ENCODE data around the gene CNTNAP5.

CNTNAP5 gene

DNA sequence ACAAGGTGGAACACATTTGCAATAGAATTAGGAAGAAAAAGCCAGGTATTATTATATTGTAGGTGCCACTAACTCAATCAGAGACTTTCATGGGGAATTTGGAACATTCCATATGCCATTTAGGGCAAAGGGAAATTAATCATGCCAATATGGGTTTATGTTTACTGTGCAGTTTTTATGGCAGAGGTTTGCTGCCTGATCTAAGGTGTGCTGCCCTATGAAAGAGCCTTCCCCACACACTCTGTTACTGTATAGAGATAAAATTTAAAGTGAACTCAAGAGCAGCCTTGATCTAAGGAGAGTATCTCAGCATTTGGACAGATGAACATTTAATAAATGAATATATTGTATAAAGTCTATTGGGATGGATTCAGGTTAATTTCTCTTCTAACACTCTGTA is 771.6 kb downstream of the CNTNAP5 start:
- no peak overlapping the region for H3K4me3 Mint-ChIP-seq
- H3K27me3 Mint-ChIP-seq, result no peaks in the 10 kb centered on the region
- H3K4me1 Mint-ChIP-seq (ENCODE audit: low read depth), result no peaks in the 10 kb centered on the region
- no peaks in the 10 kb centered on the region for H3K36me3 Mint-ChIP-seq (ENCODE audit: low read depth)
- no peak for DNase-seq
- H3K9me3 Mint-ChIP-seq, result peaks cover 8% of the 10 kb centered on the region
- no peak overlapping the region for H3K27ac Mint-ChIP-seq

DNA sequence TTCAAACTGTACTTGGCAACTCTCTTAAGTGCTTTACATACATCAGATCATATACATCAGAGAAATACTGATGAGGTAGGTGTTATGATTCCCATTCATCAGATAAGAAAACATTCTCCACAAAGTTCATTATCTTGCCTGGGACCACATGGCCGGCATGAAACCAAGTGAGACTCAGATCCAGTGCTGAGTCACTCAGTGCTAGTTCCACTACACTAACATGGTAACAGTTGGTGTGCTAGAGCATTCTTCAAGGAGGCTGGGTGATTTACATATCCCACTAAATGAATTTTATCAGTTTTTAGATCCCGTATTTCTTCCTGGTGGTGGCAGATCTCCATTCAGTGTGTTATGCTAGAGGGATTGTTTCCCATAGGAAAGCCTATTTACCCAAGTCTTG is 772.0 kb downstream of the CNTNAP5 start:
- Mint-ChIP-seq H3K36me3 (ENCODE audit: low read depth) (no peaks in the 10 kb centered on the region), H3K27ac (no peak overlapping the region), H3K27me3 (no peaks in the 10 kb centered on the region), H3K4me1 (ENCODE audit: low read depth) (no peaks in the 10 kb centered on the region), H3K4me3 (no peak overlapping the region), H3K9me3 (peaks cover 4% of the 10 kb centered on the region)
- DNase-seq, result no peak

- Mint-ChIP-seq H3K9me3 (peaks cover 4% of the 10 kb centered on the region), H3K27me3 (no peaks in the 10 kb centered on the region), H3K36me3 (ENCODE audit: low read depth) (no peaks in the 10 kb centered on the region), H3K4me3 (no peak overlapping the region), H3K27ac (no peak overlapping the region), H3K4me1 (ENCODE audit: low read depth) (no peaks in the 10 kb centered on the region)
- no peak for DNase-seq
Observed at GRCh38 chr2:124798551-124798950, 773.5 kb downstream of the CNTNAP5 start.

- Mint-ChIP-seq H3K4me3 (no peak overlapping the region), H3K27me3 (no peaks in the 10 kb centered on the region), H3K36me3 (ENCODE audit: low read depth) (no peaks in the 10 kb centered on the region), H3K27ac (no peak overlapping the region), H3K9me3 (peaks cover 3% of the 10 kb centered on the region), H3K4me1 (ENCODE audit: low read depth) (no peaks in the 10 kb centered on the region)
- DNase-seq, result no peak
Observed at GRCh38 chr2:124804014-124804940, 779.2 kb downstream of the CNTNAP5 start.

DNA sequence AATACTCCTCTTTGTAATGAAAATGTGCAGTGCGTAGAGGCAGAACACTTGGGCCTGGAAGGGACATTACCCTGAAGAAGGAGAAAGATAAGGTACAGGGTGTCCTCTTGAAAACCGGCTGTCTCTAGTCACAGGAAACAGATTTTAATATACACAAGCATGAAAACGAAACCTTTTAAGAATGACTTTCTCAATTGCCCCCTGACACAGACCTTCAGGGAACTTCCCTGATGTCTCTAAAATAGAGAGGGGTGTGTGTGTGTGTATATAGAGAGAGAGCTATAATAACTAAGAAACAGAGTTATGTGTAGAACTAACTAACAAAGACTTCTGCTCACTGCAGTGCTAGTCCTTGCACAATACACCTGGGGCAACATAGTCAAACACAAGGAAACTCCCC is 780.0 kb downstream of the CNTNAP5 start:
- no peak for DNase-seq
- no peaks in the 10 kb centered on the region for H3K36me3 Mint-ChIP-seq (ENCODE audit: low read depth)
- no peaks in the 10 kb centered on the region for H3K27me3 Mint-ChIP-seq
- no peak overlapping the region for H3K27ac Mint-ChIP-seq
- peaks cover 3% of the 10 kb centered on the region for H3K9me3 Mint-ChIP-seq
- no peaks in the 10 kb centered on the region for H3K4me1 Mint-ChIP-seq (ENCODE audit: low read depth)
- no peak overlapping the region for H3K4me3 Mint-ChIP-seq

DNA sequence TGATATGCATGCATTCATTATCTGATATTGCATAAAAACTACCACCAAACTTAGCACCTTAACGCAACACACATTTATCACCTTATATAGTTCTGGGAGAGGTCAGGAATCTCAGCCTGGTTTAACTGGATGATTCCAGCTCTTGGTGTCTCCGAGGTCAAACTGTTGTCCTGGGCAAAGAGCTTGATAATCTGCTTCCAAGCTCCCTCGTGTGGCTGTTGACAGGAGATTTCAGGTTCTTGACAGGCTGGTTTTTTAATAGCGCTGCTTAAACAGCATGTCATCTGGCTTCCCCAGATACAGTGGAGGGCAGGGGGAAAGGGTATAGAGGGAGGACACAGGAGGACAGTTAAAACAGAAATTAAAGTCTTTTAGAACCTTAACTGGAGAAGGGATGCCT is 785.0 kb downstream of the CNTNAP5 start:
- DNase-seq, result no peak
- H3K9me3 Mint-ChIP-seq, result peaks cover 5% of the 10 kb centered on the region
- H3K4me1 Mint-ChIP-seq (ENCODE audit: low read depth), result no peaks in the 10 kb centered on the region
- H3K4me3 Mint-ChIP-seq, result no peak overlapping the region
- no peaks in the 10 kb centered on the region for H3K27me3 Mint-ChIP-seq
- no peak overlapping the region for H3K27ac Mint-ChIP-seq
- H3K36me3 Mint-ChIP-seq (ENCODE audit: low read depth), result no peaks in the 10 kb centered on the region

- no peak overlapping the region for H3K4me3 Mint-ChIP-seq
- no peaks in the 10 kb centered on the region for H3K36me3 Mint-ChIP-seq (ENCODE audit: low read depth)
- H3K4me1 Mint-ChIP-seq (ENCODE audit: low read depth), result no peaks in the 10 kb centered on the region
- no peak overlapping the region for H3K27ac Mint-ChIP-seq
- DNase-seq, result no peak
- peaks cover 5% of the 10 kb centered on the region for H3K9me3 Mint-ChIP-seq
- no peaks in the 10 kb centered on the region for H3K27me3 Mint-ChIP-seq
Observed at GRCh38 chr2:124814968-124815745, 790.1 kb downstream of the CNTNAP5 start.

DNA sequence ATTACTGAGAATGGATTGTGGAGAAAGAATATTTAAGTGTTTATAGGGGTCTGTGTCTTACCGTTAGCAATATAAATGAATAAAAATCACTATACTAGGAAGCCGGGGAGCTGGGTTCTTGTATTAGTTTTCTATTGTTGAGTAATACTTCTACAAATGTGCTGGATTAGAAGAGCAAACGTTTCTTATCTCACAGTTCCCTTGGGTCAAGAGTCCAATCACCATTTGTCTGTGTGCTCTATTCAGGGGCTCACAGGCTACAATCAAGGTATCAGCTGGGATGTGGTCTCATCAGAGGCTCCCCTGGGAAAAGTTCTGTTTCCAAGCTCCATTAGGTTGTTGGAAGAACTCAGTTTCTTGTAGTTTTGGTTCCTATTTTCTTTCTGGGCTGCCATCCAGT is 790.9 kb downstream of the CNTNAP5 start:
- no peak for DNase-seq
- Mint-ChIP-seq H3K4me3 (no peak overlapping the region), H3K27me3 (no peaks in the 10 kb centered on the region), H3K4me1 (ENCODE audit: low read depth) (no peaks in the 10 kb centered on the region), H3K9me3 (peaks cover 5% of the 10 kb centered on the region), H3K36me3 (ENCODE audit: low read depth) (no peaks in the 10 kb centered on the region), H3K27ac (no peak overlapping the region)

DNA sequence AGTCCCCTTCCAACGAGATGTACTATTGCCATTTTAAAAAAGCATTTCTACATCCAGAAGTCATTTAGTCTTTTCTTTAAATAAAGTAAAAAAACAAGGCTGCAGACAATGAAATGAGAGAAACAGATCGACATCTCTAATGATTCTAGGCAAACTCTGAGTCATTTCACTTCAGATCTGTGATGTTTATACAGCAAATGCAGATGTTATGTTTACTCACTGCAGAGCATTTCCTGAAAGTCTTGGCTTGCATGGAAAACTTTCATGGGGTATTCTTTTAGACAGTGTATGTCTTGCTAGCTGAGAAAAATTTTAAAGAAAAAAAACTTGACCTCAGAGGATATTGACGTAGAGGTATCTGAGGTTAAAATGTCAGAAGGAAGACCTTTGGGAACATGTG is 797.4 kb downstream of the CNTNAP5 start:
- Mint-ChIP-seq H3K4me1 (ENCODE audit: low read depth) (no peaks in the 10 kb centered on the region), H3K27me3 (no peaks in the 10 kb centered on the region), H3K4me3 (no peak overlapping the region), H3K9me3 (peaks cover 5% of the 10 kb centered on the region), H3K27ac (no peak overlapping the region), H3K36me3 (ENCODE audit: low read depth) (no peaks in the 10 kb centered on the region)
- DNase-seq, result no peak

DNA sequence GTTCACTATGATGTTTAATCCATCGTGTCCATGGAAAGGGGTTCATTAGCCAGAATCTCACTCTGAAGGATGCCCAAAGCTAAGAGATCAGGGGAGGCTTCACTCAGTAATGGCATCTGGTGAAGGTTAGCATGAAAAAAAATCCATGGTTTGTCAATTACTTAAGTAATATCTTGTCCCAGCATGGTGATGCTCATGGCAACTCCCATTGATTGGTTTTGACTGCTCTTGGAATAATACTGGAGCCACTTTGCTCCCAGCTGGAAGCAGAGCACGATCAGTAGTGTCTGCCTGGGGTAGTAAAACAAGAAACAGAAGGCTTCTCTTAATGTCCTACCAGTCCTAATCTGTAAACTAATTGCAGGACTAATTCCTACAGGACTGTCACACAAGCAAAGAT is 799.4 kb downstream of the CNTNAP5 start:
- DNase-seq, result no peak
- no peak overlapping the region for H3K27ac Mint-ChIP-seq
- H3K36me3 Mint-ChIP-seq (ENCODE audit: low read depth), result no peaks in the 10 kb centered on the region
- no peak overlapping the region for H3K4me3 Mint-ChIP-seq
- H3K9me3 Mint-ChIP-seq, result peaks cover 5% of the 10 kb centered on the region
- H3K4me1 Mint-ChIP-seq (ENCODE audit: low read depth), result no peaks in the 10 kb centered on the region
- H3K27me3 Mint-ChIP-seq, result no peaks in the 10 kb centered on the region

DNA sequence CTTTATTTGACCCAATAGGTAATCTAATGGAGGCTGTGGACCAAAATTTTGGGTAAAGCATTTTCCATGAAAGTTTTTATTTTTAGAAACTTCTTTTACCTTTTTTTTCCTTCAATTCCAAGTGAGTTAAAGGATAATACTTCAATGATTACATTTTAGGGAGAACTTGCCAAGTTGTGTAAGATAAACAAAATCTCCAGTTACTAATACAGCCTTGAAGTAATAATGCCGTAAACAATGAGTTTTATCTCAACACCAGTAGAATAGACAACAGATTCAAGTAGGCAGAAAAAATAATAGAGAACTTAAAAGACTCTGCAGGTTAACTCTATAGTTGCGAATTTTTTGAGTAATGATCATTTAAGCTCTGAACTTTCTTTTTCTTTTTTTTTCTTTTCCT is 807.4 kb downstream of the CNTNAP5 start:
- DNase-seq, result no peak
- H3K9me3 Mint-ChIP-seq, result peaks cover 2% of the 10 kb centered on the region
- no peaks in the 10 kb centered on the region for H3K4me1 Mint-ChIP-seq (ENCODE audit: low read depth)
- no peak overlapping the region for H3K4me3 Mint-ChIP-seq
- no peak overlapping the region for H3K27ac Mint-ChIP-seq
- no peaks in the 10 kb centered on the region for H3K36me3 Mint-ChIP-seq (ENCODE audit: low read depth)
- no peaks in the 10 kb centered on the region for H3K27me3 Mint-ChIP-seq

- Mint-ChIP-seq H3K27ac (no peak overlapping the region), H3K9me3 (peaks cover 2% of the 10 kb centered on the region), H3K27me3 (no peaks in the 10 kb centered on the region), H3K4me3 (no peak overlapping the region), H3K4me1 (ENCODE audit: low read depth) (no peaks in the 10 kb centered on the region), H3K36me3 (ENCODE audit: low read depth) (no peaks in the 10 kb centered on the region)
- no peak for DNase-seq
Observed at GRCh38 chr2:124834331-124834730, 809.2 kb downstream of the CNTNAP5 start.

DNA sequence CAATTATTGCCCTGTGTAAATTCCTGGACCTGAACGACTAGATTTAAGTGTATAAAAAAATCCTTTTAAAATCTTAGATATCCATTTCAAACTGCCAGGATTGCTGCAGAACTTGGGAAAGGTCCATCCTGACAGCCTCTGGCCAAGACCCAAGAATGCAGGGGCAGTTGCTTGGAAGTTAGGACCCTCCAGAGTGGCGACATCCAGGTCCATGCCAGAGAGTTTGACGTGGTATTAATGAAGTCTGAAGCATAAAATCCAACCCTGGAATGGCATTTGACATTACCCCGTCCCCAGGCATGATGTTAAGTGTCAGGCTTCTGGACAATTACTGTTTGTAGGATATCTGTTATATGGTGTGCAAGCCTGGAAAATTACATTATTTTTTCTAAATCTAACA is 810.2 kb downstream of the CNTNAP5 start:
- no peak for DNase-seq
- Mint-ChIP-seq H3K4me1 (ENCODE audit: low read depth) (no peaks in the 10 kb centered on the region), H3K27ac (no peak overlapping the region), H3K36me3 (ENCODE audit: low read depth) (no peaks in the 10 kb centered on the region), H3K4me3 (no peak overlapping the region), H3K27me3 (no peaks in the 10 kb centered on the region), H3K9me3 (peaks cover 2% of the 10 kb centered on the region)

- no peaks in the 10 kb centered on the region for H3K27me3 Mint-ChIP-seq
- H3K4me1 Mint-ChIP-seq (ENCODE audit: low read depth), result no peaks in the 10 kb centered on the region
- no peak overlapping the region for H3K27ac Mint-ChIP-seq
- no peaks in the 10 kb centered on the region for H3K36me3 Mint-ChIP-seq (ENCODE audit: low read depth)
- no peak for DNase-seq
- H3K4me3 Mint-ChIP-seq, result no peak overlapping the region
- H3K9me3 Mint-ChIP-seq, result peaks cover 2% of the 10 kb centered on the region
Observed at GRCh38 chr2:124836416-124836815, 811.3 kb downstream of the CNTNAP5 start.

DNA sequence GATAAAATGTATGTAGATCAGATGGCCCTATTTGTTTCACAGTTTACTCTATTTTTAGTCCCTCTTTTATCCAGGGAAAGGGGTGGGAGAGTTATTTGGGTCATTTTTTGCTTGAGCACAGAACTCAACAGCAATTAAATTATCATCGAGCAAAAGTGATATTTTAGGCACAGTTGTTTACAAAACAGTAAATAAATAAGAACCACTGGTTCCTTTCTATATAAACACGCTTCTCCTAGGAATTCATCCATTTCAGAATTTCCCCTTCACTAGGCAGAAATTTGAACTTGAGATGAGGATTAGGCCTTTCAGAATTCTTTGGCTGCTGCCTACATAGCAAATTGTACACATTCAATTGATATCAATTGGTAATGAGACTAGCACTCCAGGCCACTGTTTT is 812.4 kb downstream of the CNTNAP5 start:
- no peaks in the 10 kb centered on the region for H3K4me1 Mint-ChIP-seq (ENCODE audit: low read depth)

More for the DNA sequence above, 812.4 kb downstream of the CNTNAP5 start:
- Mint-ChIP-seq H3K36me3 (ENCODE audit: low read depth) (no peaks in the 10 kb centered on the region), H3K27ac (no peak overlapping the region), H3K9me3 (peaks cover 2% of the 10 kb centered on the region), H3K27me3 (no peaks in the 10 kb centered on the region), H3K4me3 (no peak overlapping the region)
- DNase-seq, result no peak
